ENCODE results near the gene UBE3D. TPM values are rescaled to one million over a fixed set of nuclear protein-coding genes. Genes with fewer than 3 reads are reported as not detected.

UBE3D gene
- total RNA-seq, 1 donor: 7.0 TPM

- no peak for TF ChIP-seq CTCF (IDR thresholded peaks at IDR 0.05; ENCODE audit: insufficient read depth, low read length)
- no peak overlapping the region for H3K4me3 ChIP-seq (ENCODE audit: low read depth, low read length)
- DNase-seq (ENCODE audit: low read depth): no peak
Observed at GRCh38 chr6:82996156-82996555, 69.5 kb downstream of the UBE3D start.

GRCh38 chr6:82995066-82995465, 70.6 kb downstream of the UBE3D start:
- no peak overlapping the region for H3K4me3 ChIP-seq (ENCODE audit: low read depth, low read length)
- no peak for DNase-seq (ENCODE audit: low read depth)
- TF ChIP-seq CTCF (IDR thresholded peaks at IDR 0.05; ENCODE audit: insufficient read depth, low read length): no peak

DNA sequence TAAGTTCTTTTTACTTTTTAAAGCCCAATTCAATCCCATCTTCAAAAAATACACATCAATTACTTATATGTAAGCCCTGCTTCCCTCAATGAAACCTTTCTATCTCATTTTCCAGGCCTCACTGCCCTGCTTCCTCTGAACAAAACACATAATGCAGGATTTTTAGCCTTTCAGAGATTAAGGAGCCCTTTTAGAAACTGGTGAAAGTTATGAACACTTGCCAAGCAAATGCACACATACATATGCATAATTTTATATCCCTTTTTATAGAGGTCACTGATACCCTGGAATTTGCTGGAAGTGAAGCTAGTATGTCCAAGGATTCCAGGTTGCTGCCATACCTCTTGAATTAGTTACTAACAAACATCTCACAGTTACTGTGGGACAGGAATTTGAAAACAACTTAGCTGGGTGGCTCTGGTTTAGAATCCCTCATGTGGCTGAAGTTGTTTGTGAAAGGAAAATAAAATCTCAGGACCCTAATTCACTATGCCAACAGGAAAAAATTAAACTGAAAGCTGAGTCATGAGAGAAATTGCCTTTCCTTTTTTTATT, 75.8 kb downstream of the UBE3D start:
- TF ChIP-seq CTCF (IDR thresholded peaks at IDR 0.05; ENCODE audit: insufficient read depth, low read length): no peak
- peak; percentile 7 for DNase-seq (ENCODE audit: low read depth)
- H3K4me3 ChIP-seq (ENCODE audit: low read depth, low read length): no peak overlapping the region

GRCh38 chr6:82988930-82989351, 76.7 kb downstream of the UBE3D start:
- H3K4me3 ChIP-seq (ENCODE audit: low read depth, low read length): no peak overlapping the region
- no peak for TF ChIP-seq CTCF (IDR thresholded peaks at IDR 0.05; ENCODE audit: insufficient read depth, low read length)
- peak; percentile 46 for DNase-seq (ENCODE audit: low read depth)

DNA sequence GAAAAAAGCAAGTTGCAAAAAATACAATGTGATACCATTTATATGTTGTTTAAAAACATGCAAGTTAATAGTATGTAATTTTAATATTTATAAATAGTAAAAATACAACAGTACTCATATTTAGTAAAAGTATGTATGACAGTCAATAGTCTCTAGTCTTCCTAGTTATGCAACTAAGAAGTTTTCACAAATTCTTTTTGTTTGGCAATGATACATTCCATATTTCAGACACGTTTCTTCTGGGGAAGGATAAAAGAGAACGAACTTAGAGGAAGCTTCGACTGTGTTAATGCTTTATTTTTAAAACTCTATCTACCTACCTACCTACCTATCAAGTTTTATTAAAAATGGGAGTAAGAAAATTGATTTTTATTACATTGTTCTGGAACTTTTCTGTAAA, 77.7 kb downstream of the UBE3D start:
- TF ChIP-seq CTCF (IDR thresholded peaks at IDR 0.05; ENCODE audit: insufficient read depth, low read length): no peak
- DNase-seq (ENCODE audit: low read depth): no peak
- no peak overlapping the region for H3K4me3 ChIP-seq (ENCODE audit: low read depth, low read length)

GRCh38 chr6:82987416-82987815, 78.2 kb downstream of the UBE3D start:
- TF ChIP-seq CTCF (IDR thresholded peaks at IDR 0.05; ENCODE audit: insufficient read depth, low read length): no peak
- no peak overlapping the region for H3K4me3 ChIP-seq (ENCODE audit: low read depth, low read length)
- DNase-seq (ENCODE audit: low read depth): no peak

DNA sequence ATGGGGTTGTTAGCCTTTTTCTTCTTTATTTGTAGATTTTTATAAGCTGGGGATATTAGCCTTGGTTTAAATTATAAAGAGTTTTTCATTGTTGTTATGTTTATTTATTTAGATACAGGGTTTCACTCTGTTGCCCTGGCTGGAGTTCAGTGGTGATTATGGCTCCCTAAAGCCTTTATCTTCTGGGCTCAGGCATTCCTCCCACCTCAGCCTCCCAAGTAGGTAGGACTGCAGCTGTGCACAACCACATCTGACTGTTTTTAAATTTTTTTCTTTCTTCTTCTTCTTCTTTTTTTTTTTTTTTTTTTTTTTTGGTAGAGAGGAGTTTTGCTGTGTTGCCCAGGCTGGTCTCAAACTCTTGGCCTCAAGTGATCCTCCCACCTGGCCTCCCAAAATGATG, 80.9 kb downstream of the UBE3D start:
- no peak overlapping the region for H3K4me3 ChIP-seq (ENCODE audit: low read depth, low read length)
- DNase-seq (ENCODE audit: low read depth): no peak
- TF ChIP-seq CTCF (IDR thresholded peaks at IDR 0.05; ENCODE audit: insufficient read depth, low read length): no peak
